Heart right ventricle (tissue), 16 donors: Measurements from ENCODE around the gene SLC36A4. TPM values are rescaled to one million over a fixed set of nuclear protein-coding genes. Genes with fewer than 3 reads are reported as not detected.
"Not testable (repeated sequence)": the region's sequence is repeated elsewhere in the genome, so short reads cannot be mapped to it uniquely, and the experiment has no call there.

Source experiments
- ATAC-seq, 8 donors: fragments of 200-7000 bp; cut with Tn5 transposase; one replicate each; pipeline ENCODE4 v1.9.1; 2020; ENCODE audit warnings: mild to moderate bottlenecking in 8 of 8, moderate library complexity in 8 of 8, moderate number of reproducible peaks in 1 of 8
- DNase-seq, 2 donors: peaks; one replicate each; pipeline ENCODE4 v3.0.0-alpha.2; 2020
- H3K27ac ChIP-seq, 10 donors: fragments of 200-600 bp; sonication (generic) in 2 of 10; one replicate each; pipeline versions ENCODE4 v1.5.0 to v1.8.0; 2020 to 2022; ENCODE audit warnings: mild to moderate bottlenecking in 3 of 10
- H3K27me3 ChIP-seq, 7 donors: fragments of 200-600 bp; one replicate each; pipeline ENCODE4 v1.8.0; 2021 to 2022; ENCODE audit warnings: mild to moderate bottlenecking in 2 of 7
- H3K36me3 ChIP-seq, 9 donors: fragments of 200-600 bp; sonication (generic) in 1 of 9; one replicate each; pipeline versions ENCODE4 v1.5.0 to v1.8.0; 2020 to 2022; ENCODE audit warnings: mild to moderate bottlenecking in 2 of 9
- H3K4me1 ChIP-seq, 9 donors: fragments of 200-600 bp; sonication (generic) in 1 of 9; one replicate each; pipeline versions ENCODE4 v1.5.0 to v1.8.0; 2020 to 2022; ENCODE audit warnings: mild to moderate bottlenecking in 4 of 9
- H3K4me3 ChIP-seq, 10 donors: fragments of 200-600 bp; sonication (generic) in 2 of 10; one replicate each; pipeline versions ENCODE4 v1.5.0 to v1.8.0; 2020 to 2022; ENCODE audit warnings: mild to moderate bottlenecking in 7 of 10, moderate library complexity in 2 of 10
- H3K9me3 ChIP-seq, 11 donors: fragments of 200-600 bp in 10 of 11; sonication (generic) in 2 of 11; one replicate each; pipeline versions ENCODE4 v1.5.0 to v1.8.0; 2013 to 2022; ENCODE audit warnings: mild to moderate bottlenecking in 2 of 11, control low read depth in 1 of 11, moderate library complexity in 1 of 11
- CTCF ChIP-seq, 9 donors: fragments of 200-600 bp; sonication (generic) in 2 of 9; IDR thresholded peaks; one replicate each; pipeline versions ENCODE4 v1.5.0 to v1.8.0; 2021 to 2022; ENCODE audit warnings: antibody characterized with exemption in 9 of 9, mild to moderate bottlenecking in 5 of 9, moderate library complexity in 1 of 9
- WGBS, 2 donors: extraction: QIAGEN DNeasy Blood & Tissue Kit; methylation state at CpG; one replicate each; pipeline ENCODE4 v1.1.7; 2013; ENCODE audit warnings: inconsistent platforms in 1 of 2; 5-methylcytosine and 5-hydroxymethylcytosine counted together
- intact Hi-C, 10 donors: fragments of 100-400 bp; cut with DNase I; formaldehyde crosslinking; loops; one replicate each; pipeline versions ENCODE4 v1.11.1 to v1.14.2; 2022
- long read RNA-seq, 3 donors: library from polyadenylated mRNA; unstranded; transcript quantifications; one replicate each; pipeline ENCODE4 v2.0.0, GENCODE V29; 2020 to 2021
- polyA plus RNA-seq, 2 donors: library from polyadenylated mRNA; stranded (reverse); fragments of 200-250 nt; gene quantifications; one replicate each; pipeline ENCODE4 v1.2.3, GENCODE V29; 2013
- total RNA-seq, 10 donors: library from RNA; stranded (reverse); fragmentation: NEBNext Ultra II Directional in 3 of 10; extraction: Animal tissue kit (Norgen Biotek cat#: 25700) in 3 of 10; gene quantifications; one replicate each; pipeline versions ENCODE4 v1.2.1 to v1.2.4, GENCODE V29; 2021 to 2023
- donor health status: Arrhythmogenic right ventricular cardiomyopathy.
- donor health status: ischemic (EF 13 %, LVEDD 7.1; RV severe dilation, severe dysfunction).
- donor health status: healthy with polysubstance abuse.
- donor health status: DM: no; HTN: yes; CAD: no.
- donor health status: DM: no; HTN: no; CAD: no.
- donor health status: ischemic (EF 25% LVEDD 6.9; RV normal size, moderate dysfunction).
- donor health status: ischemic (EF 25% LVEDD 5.7; RV mildly dilated, moderate dysfunction).
- donor health status: healthy.
- donor health status: DM: yes; HTN: yes; CAD: no.
- donor health status: Ischemic cardiomyopathy.
- donor health status: ischemic (EF 35%, LVEDD 5.7; RV mildly dilated, moderate dysfunction).
- donor health status: nonischemic (EF 11% LVEDD 7.7; RV severe dilation, severe dysfunction).
- donor health status: DM: yes; HTN: yes; CAD: no.
- donor health status: PGD.
- donor health status: ischemic (EF 29% LVEDD 5.4; RV normal size, mild dysfunction).
- donor health status: nonischemic (EF 23%, LVEDD 6.1; RV moderate dilation, normal function).

Gene SLC36A4
- total RNA-seq = 10 to 100 TPM in 2 of 10 donors, 1 to 10 TPM in 8; 3.1 to 11.4 (median 7.1) TPM
- polyA plus RNA-seq = 10 to 100 TPM in 1 of 2 donors, 1 to 10 TPM in 1; 3.4 to 10.6 TPM
- long read RNA-seq, donor 1, full-length matches to known transcripts = 11 of 17 reads
- long read RNA-seq, donor 1, partial matches to known transcripts = 1 of 17 reads
- long read RNA-seq, donor 1, other reads (novel, unspliced or antisense) = 5 of 17 reads
- long read RNA-seq, donor 2, full-length matches to known transcripts = 17 of 21 reads
- long read RNA-seq, donor 2, partial matches to known transcripts = 1 of 21 reads
- long read RNA-seq, donor 2, other reads (novel, unspliced or antisense) = 3 of 21 reads
- long read RNA-seq, donor 3, full-length matches to known transcripts = 7 of 15 reads
- long read RNA-seq, donor 3, partial matches to known transcripts = 0 of 15 reads
- long read RNA-seq, donor 3, other reads (novel, unspliced or antisense) = 8 of 15 reads

GRCh38 chr11:93197380-93198214 lies at the start of gene SLC36A4:
Gene SLC36A4 (minus strand): TSS chr11:93197991. CDS start chr11:93197832, 159 bp downstream.
- Histone ChIP-seq H3K9me3 (no peaks in the 10 kb centered on the region), H3K27ac (peak within 1 kb of the TSS; percentile 88 to 99 (median 91)), H3K4me1 (peaks cover 0 to 49% (median 0%) of the 10 kb centered on the region in 9 donors), H3K36me3 (no peaks in the 10 kb centered on the region), H3K4me3 (peak within 1 kb of the TSS; percentile 76 to 88 (median 80)), H3K27me3 (no peaks in the 10 kb centered on the region)
- WGBS, 2 donors = 0% methylated on average over 79 to 81 of the region's 81 CpGs
- no peak for TF ChIP-seq CTCF (IDR thresholded peaks at IDR 0.05)
- intact Hi-C loops = loop anchor here in 1 of 10 donors (10.0 kb wide), 1 partner anchor 63 kb away; no protein-coding TSS in a partner anchor
- ATAC-seq (peak; percentile 95 to 100 (median 97)), DNase-seq (peak; percentile 86 to 90)

DNA sequence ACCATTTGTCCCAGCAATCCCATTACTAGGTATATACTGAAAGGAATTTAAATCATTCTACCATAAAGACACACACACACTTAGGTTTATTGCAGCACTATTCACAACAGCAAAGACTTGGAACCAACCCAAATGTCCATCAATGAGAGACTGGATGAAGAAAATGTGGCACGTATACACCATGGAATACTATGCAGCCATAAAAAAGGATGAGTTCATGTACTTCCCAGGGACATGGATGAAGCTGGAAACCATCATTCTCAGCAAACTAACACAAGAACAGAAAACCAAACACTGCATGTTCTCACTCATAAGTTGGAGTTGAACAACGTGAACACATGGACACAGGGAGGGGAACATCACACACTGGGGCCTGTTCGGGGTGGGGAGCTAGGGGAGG lies 49.0 kb upstream of the SLC36A4 start:
- H3K4me3 ChIP-seq, intact Hi-C loops, H3K36me3 ChIP-seq, H3K27ac ChIP-seq, DNase-seq, H3K9me3 ChIP-seq, H3K27me3 ChIP-seq, ATAC-seq, H3K4me1 ChIP-seq: not testable (repeated sequence)
- WGBS, 2 donors = 89 to 92% methylated on average over 3 of the region's 3 CpGs

- 67 to 78% methylated on average over 1 of the region's 1 CpG for WGBS, 2 donors
- no peaks in the 10 kb centered on the region for H3K4me1 ChIP-seq
These were observed 46.2 kb upstream of the SLC36A4 start for GRCh38 chr11:93244018-93244417.

GRCh38 chr11:93239966-93240365 lies 42.2 kb upstream of the SLC36A4 start:
- no peaks in the 10 kb centered on the region for H3K9me3 ChIP-seq
- no peak overlapping the region for H3K27ac ChIP-seq
- H3K4me3 ChIP-seq = no peak overlapping the region
- intact Hi-C loops = loop anchor here in 5 of 10 donors (5.0 to 10.0 kb wide), 3 partner anchors 302 to 412 kb away; partner anchors contain the start of gene SMCO4 (in 3 of the 5)
- DNase-seq (no peak), ATAC-seq (no peak)
- 62 to 63% methylated on average over 3 of the region's 3 CpGs for WGBS, 2 donors
- peaks cover 0 to 7% (median 0%) of the 10 kb centered on the region in 7 donors for H3K27me3 ChIP-seq
- TF ChIP-seq CTCF (IDR thresholded peaks at IDR 0.05) = no peak
- H3K4me1 ChIP-seq = peaks cover 0 to 5% (median 0%) of the 10 kb centered on the region in 9 donors
- no peaks in the 10 kb centered on the region for H3K36me3 ChIP-seq

More at GRCh38 chr11:93244018-93244417, 46.2 kb upstream of the SLC36A4 start:
- Histone ChIP-seq H3K27me3 (no peaks in the 10 kb centered on the region), H3K4me3 (no peak overlapping the region), H3K9me3 (peaks cover 0 to 5% (median 0%) of the 10 kb centered on the region in 11 donors), H3K27ac (no peak overlapping the region), H3K36me3 (no peaks in the 10 kb centered on the region)
- no peak for TF ChIP-seq CTCF (IDR thresholded peaks at IDR 0.05)
- DNase-seq = no peak
- no peak for ATAC-seq
- intact Hi-C loops = no loop called here
